ENCODE data around the gene MYH1.

MYH1 gene

GRCh38 chr17:10482252-10482651 is 36.1 kb downstream of the MYH1 start:
- no peak overlapping the region for H3K27ac ChIP-seq (ENCODE audit: low read depth, low read length, severe bottlenecking)
- WGBS, 2 experiments (ENCODE audit: insufficient coverage in 2 of 2) = 100% methylated on average over 1 of the region's 1 CpG; no CpG with 5 or more reads in 1 of the 2 experiments
- H3K9me3 ChIP-seq (ENCODE audit: control insufficient read depth, low read length) = no peaks in the 10 kb centered on the region
- H3K36me3 ChIP-seq (ENCODE audit: control insufficient read depth, insufficient read depth, low read length) = no peaks in the 10 kb centered on the region
- no peak overlapping the region for H3K4me3 ChIP-seq (ENCODE audit: extremely low read depth, insufficient read depth, low read length, poor library complexity, severe bottlenecking)
- no peaks in the 10 kb centered on the region for H3K4me1 ChIP-seq (ENCODE audit: control insufficient read depth, insufficient read depth, low read length, poor library complexity, severe bottlenecking)

- WGBS, 2 experiments (ENCODE audit: insufficient coverage in 2 of 2) = 57 to 69% methylated on average over 1 of the region's 1 CpG
- H3K4me3 ChIP-seq (ENCODE audit: extremely low read depth, insufficient read depth, low read length, poor library complexity, severe bottlenecking) = no peak overlapping the region
- no peaks in the 10 kb centered on the region for H3K9me3 ChIP-seq (ENCODE audit: control insufficient read depth, low read length)
- H3K4me1 ChIP-seq (ENCODE audit: control insufficient read depth, insufficient read depth, low read length, poor library complexity, severe bottlenecking) = no peaks in the 10 kb centered on the region
- no peaks in the 10 kb centered on the region for H3K36me3 ChIP-seq (ENCODE audit: control insufficient read depth, insufficient read depth, low read length)
- H3K27ac ChIP-seq (ENCODE audit: low read depth, low read length, severe bottlenecking) = peak overlapping the region; percentile 50
Measured at GRCh38 chr17:10477701-10478100, 40.6 kb downstream of the MYH1 start.

GRCh38 chr17:10474536-10474935 is 43.8 kb downstream of the MYH1 start:
- WGBS, 2 experiments (ENCODE audit: insufficient coverage in 2 of 2) = 100% methylated on average over 1 of the region's 4 CpGs; no CpG with 5 or more reads in 1 of the 2 experiments
- Histone ChIP-seq H3K4me1 (ENCODE audit: control insufficient read depth, insufficient read depth, low read length, poor library complexity, severe bottlenecking) (no peaks in the 10 kb centered on the region), H3K4me3 (ENCODE audit: extremely low read depth, insufficient read depth, low read length, poor library complexity, severe bottlenecking) (no peak overlapping the region), H3K9me3 (ENCODE audit: control insufficient read depth, low read length) (no peaks in the 10 kb centered on the region), H3K27ac (ENCODE audit: low read depth, low read length, severe bottlenecking) (no peak overlapping the region), H3K36me3 (ENCODE audit: control insufficient read depth, insufficient read depth, low read length) (no peaks in the 10 kb centered on the region)

- Histone ChIP-seq H3K9me3 (ENCODE audit: control insufficient read depth, low read length) (no peaks in the 10 kb centered on the region), H3K27ac (ENCODE audit: low read depth, low read length, severe bottlenecking) (no peak overlapping the region)
- WGBS, 2 experiments (ENCODE audit: insufficient coverage in 2 of 2) = no CpG with 5 or more reads among the region's 1 CpG
Measured at GRCh38 chr17:10471858-10472257, 46.5 kb downstream of the MYH1 start.

GRCh38 chr17:10469459-10469858 is 48.9 kb downstream of the MYH1 start, which contains the start of gene MYH4:
MYH4 (minus strand) TSS chr17:10469559; CDS start chr17:10466745, 2,814 bp downstream.
- H3K27ac ChIP-seq (ENCODE audit: low read depth, low read length, severe bottlenecking) = no peak within 1 kb of the TSS
- H3K4me3 ChIP-seq (ENCODE audit: extremely low read depth, insufficient read depth, low read length, poor library complexity, severe bottlenecking) = no peak within 1 kb of the TSS
- no peaks in the 10 kb centered on the region for H3K9me3 ChIP-seq (ENCODE audit: control insufficient read depth, low read length)
- H3K4me1 ChIP-seq (ENCODE audit: control insufficient read depth, insufficient read depth, low read length, poor library complexity, severe bottlenecking) = no peaks in the 10 kb centered on the region
- no CpG with 5 or more reads among the region's 1 CpG for WGBS, 2 experiments (ENCODE audit: insufficient coverage in 2 of 2)
- H3K36me3 ChIP-seq (ENCODE audit: control insufficient read depth, insufficient read depth, low read length) = no peaks in the 10 kb centered on the region

More at GRCh38 chr17:10471858-10472257, 46.5 kb downstream of the MYH1 start:
- H3K4me1 ChIP-seq (ENCODE audit: control insufficient read depth, insufficient read depth, low read length, poor library complexity, severe bottlenecking) = no peaks in the 10 kb centered on the region
- no peak overlapping the region for H3K4me3 ChIP-seq (ENCODE audit: extremely low read depth, insufficient read depth, low read length, poor library complexity, severe bottlenecking)
- no peaks in the 10 kb centered on the region for H3K36me3 ChIP-seq (ENCODE audit: control insufficient read depth, insufficient read depth, low read length)

GRCh38 chr17:10463402-10463801 is 54.9 kb downstream of the MYH1 start:
- Histone ChIP-seq H3K4me1 (ENCODE audit: control insufficient read depth, insufficient read depth, low read length, poor library complexity, severe bottlenecking) (no peaks in the 10 kb centered on the region), H3K9me3 (ENCODE audit: control insufficient read depth, low read length) (no peaks in the 10 kb centered on the region), H3K4me3 (ENCODE audit: extremely low read depth, insufficient read depth, low read length, poor library complexity, severe bottlenecking) (no peak overlapping the region), H3K27ac (ENCODE audit: low read depth, low read length, severe bottlenecking) (no peak overlapping the region), H3K36me3 (ENCODE audit: control insufficient read depth, insufficient read depth, low read length) (no peaks in the 10 kb centered on the region)
- no CpG with 5 or more reads among the region's 4 CpGs for WGBS, 2 experiments (ENCODE audit: insufficient coverage in 2 of 2)

- 82 to 93% methylated on average over 4 of the region's 4 CpGs for WGBS, 2 experiments (ENCODE audit: insufficient coverage in 2 of 2)
- Histone ChIP-seq H3K27ac (ENCODE audit: low read depth, low read length, severe bottlenecking) (no peak overlapping the region), H3K4me1 (ENCODE audit: control insufficient read depth, insufficient read depth, low read length, poor library complexity, severe bottlenecking) (no peaks in the 10 kb centered on the region), H3K9me3 (ENCODE audit: control insufficient read depth, low read length) (no peaks in the 10 kb centered on the region), H3K4me3 (ENCODE audit: extremely low read depth, insufficient read depth, low read length, poor library complexity, severe bottlenecking) (no peak overlapping the region), H3K36me3 (ENCODE audit: control insufficient read depth, insufficient read depth, low read length) (no peaks in the 10 kb centered on the region)
Measured at GRCh38 chr17:10460062-10460461, 58.3 kb downstream of the MYH1 start.

GRCh38 chr17:10458701-10459100 is 59.6 kb downstream of the MYH1 start:
- Histone ChIP-seq H3K36me3 (ENCODE audit: control insufficient read depth, insufficient read depth, low read length) (no peaks in the 10 kb centered on the region), H3K27ac (ENCODE audit: low read depth, low read length, severe bottlenecking) (no peak overlapping the region), H3K9me3 (ENCODE audit: control insufficient read depth, low read length) (no peaks in the 10 kb centered on the region), H3K4me3 (ENCODE audit: extremely low read depth, insufficient read depth, low read length, poor library complexity, severe bottlenecking) (no peak overlapping the region), H3K4me1 (ENCODE audit: control insufficient read depth, insufficient read depth, low read length, poor library complexity, severe bottlenecking) (no peaks in the 10 kb centered on the region)
- 80 to 100% methylated on average over 1 to 2 of the region's 3 CpGs for WGBS, 2 experiments (ENCODE audit: insufficient coverage in 2 of 2)

GRCh38 chr17:10457952-10458351 is 60.4 kb downstream of the MYH1 start:
- Histone ChIP-seq H3K27ac (ENCODE audit: low read depth, low read length, severe bottlenecking) (no peak overlapping the region), H3K4me3 (ENCODE audit: extremely low read depth, insufficient read depth, low read length, poor library complexity, severe bottlenecking) (no peak overlapping the region), H3K36me3 (ENCODE audit: control insufficient read depth, insufficient read depth, low read length) (no peaks in the 10 kb centered on the region), H3K4me1 (ENCODE audit: control insufficient read depth, insufficient read depth, low read length, poor library complexity, severe bottlenecking) (no peaks in the 10 kb centered on the region), H3K9me3 (ENCODE audit: control insufficient read depth, low read length) (no peaks in the 10 kb centered on the region)
- WGBS, 2 experiments (ENCODE audit: insufficient coverage in 2 of 2) = no CpG with 5 or more reads among the region's 1 CpG

GRCh38 chr17:10447026-10447931 is 71.1 kb downstream of the MYH1 start:
- H3K27ac ChIP-seq (ENCODE audit: low read depth, low read length, severe bottlenecking) = no peak overlapping the region
- no peaks in the 10 kb centered on the region for H3K4me1 ChIP-seq (ENCODE audit: control insufficient read depth, insufficient read depth, low read length, poor library complexity, severe bottlenecking)
- no peak overlapping the region for H3K4me3 ChIP-seq (ENCODE audit: extremely low read depth, insufficient read depth, low read length, poor library complexity, severe bottlenecking)
- no peaks in the 10 kb centered on the region for H3K9me3 ChIP-seq (ENCODE audit: control insufficient read depth, low read length)
- H3K36me3 ChIP-seq (ENCODE audit: control insufficient read depth, insufficient read depth, low read length) = no peaks in the 10 kb centered on the region
- WGBS, 2 experiments (ENCODE audit: insufficient coverage in 2 of 2) = 92 to 94% methylated on average over 4 to 5 of the region's 7 CpGs

Data from mesodermal cell (in vitro differentiated cells).